Left renal pelvis (tissue), 4 donors: Measurements from ENCODE around the gene OR6K6. TPM values are rescaled to one million over a fixed set of nuclear protein-coding genes. Genes with fewer than 3 reads are reported as not detected.

Experiments
- DNase-seq, 4 donors: peaks; one replicate each; pipeline ENCODE4 v3.0.0-alpha.2; 2013; ENCODE audit warnings: low read depth in 4 of 4, low spot score in 3 of 4
- polyA plus RNA-seq, 4 donors: library from polyadenylated mRNA; unstranded; fragments of 120-200 nt; gene quantifications; one replicate each; pipeline ENCODE4 v1.2.1, GENCODE V29; 2013; ENCODE audit not compliant: insufficient read length in 4 of 4

The OR6K6 gene
- polyA plus RNA-seq, 4 donors: not detected

- no peak for DNase-seq
Measured at GRCh38 chr1:158800526-158800925, 46.0 kb downstream of the OR6K6 start.

GRCh38 chr1:158801396-158801795 is 46.9 kb downstream of the OR6K6 start:
- no peak for DNase-seq

- no peak for DNase-seq
Measured at GRCh38 chr1:158803678-158804077, 49.2 kb downstream of the OR6K6 start.

Other genes starting within 250 kb of the OR6K6 start
- under 1 TPM in 1 of 4 donors, not detected in 3; 0.03 TPM for gene OR6Y1, start 200.3 kb upstream of the OR6K6 start, polyA plus RNA-seq
- gene OR6P1, start 184.1 kb upstream of the OR6K6 start, polyA plus RNA-seq: not detected
- not detected for gene OR10X1, start 174.8 kb upstream of the OR6K6 start, polyA plus RNA-seq
- under 1 TPM in 3 of 4 donors, not detected in 1; 0.03 to 0.26 (median 0.03) TPM for gene OR10Z1, start 149.5 kb upstream of the OR6K6 start, polyA plus RNA-seq
- 10 to 100 TPM in 1 of 4 donors, 1 to 10 TPM in 3; 1.1 to 11.4 (median 1.4) TPM for gene SPTA1, start 68.0 kb upstream of the OR6K6 start, polyA plus RNA-seq
- not detected for gene OR6K2, start 54.1 kb upstream of the OR6K6 start, polyA plus RNA-seq
- gene OR6K3, start 34.0 kb upstream of the OR6K6 start, polyA plus RNA-seq: under 1 TPM in 3 of 4 donors, not detected in 1; 0.08 to 0.13 (median 0.10) TPM
- gene OR6N1, start 17.5 kb downstream of the OR6K6 start, polyA plus RNA-seq: not detected
- gene OR6N2, start 26.5 kb downstream of the OR6K6 start, polyA plus RNA-seq: not detected
- gene MNDA, start 76.6 kb downstream of the OR6K6 start, polyA plus RNA-seq: 1 to 10 TPM; 3.3 to 5.4 (median 5.0) TPM
- under 1 TPM in 3 of 4 donors, not detected in 1; 0.11 to 0.45 (median 0.21) TPM for gene PYHIN1, start 176.8 kb downstream of the OR6K6 start, polyA plus RNA-seq